GM12873 (cell line): ENCODE measurements around the gene DNAH3.

Experiments
- CTCF ChIP-seq: IDR thresholded peaks from 2 replicates; pipeline ENCODE4 v1.5.1; 2012; ENCODE audit warnings: low read depth, mild to moderate bottlenecking, moderate library complexity, low read length, control low read depth; ENCODE audit not compliant: insufficient read depth; ENCODE audit errors: missing control alignments

DNAH3 gene

GRCh38 chr16:20900299-20901067, 250.2 kb downstream of the DNAH3 start, which contains the start of the genes DCUN1D3 and LYRM1:
TSS of gene DCUN1D3 (minus strand) at chr16:20900358. CDS start at chr16:20862538, 37,820 bp downstream.
TSS of gene LYRM1 (plus strand) at chr16:20900771. CDS start at chr16:20915556, 14,785 bp downstream.
- TF ChIP-seq CTCF, result no peak

- TF ChIP-seq CTCF, result no peak
These were observed 251.0 kb downstream of the DNAH3 start for GRCh38 chr16:20899477-20900298.

GRCh38 chr16:20899071-20899470, 251.6 kb downstream of the DNAH3 start:
- TF ChIP-seq CTCF, result no peak

- TF ChIP-seq CTCF, result no peak
These were observed 252.7 kb downstream of the DNAH3 start for GRCh38 chr16:20897922-20898321.

GRCh38 chr16:20897253-20897897, 253.3 kb downstream of the DNAH3 start:
- TF ChIP-seq CTCF, result no peak

GRCh38 chr16:20894388-20894787, 256.3 kb downstream of the DNAH3 start:
- TF ChIP-seq CTCF, result no peak

GRCh38 chr16:20889625-20890275, 260.9 kb downstream of the DNAH3 start:
- TF ChIP-seq CTCF, result no peak
